Suprapubic skin (tissue), 4 donors: ENCODE data around the gene SF3B1. TPM values are rescaled to one million over a fixed set of nuclear protein-coding genes. Genes with fewer than 3 reads are reported as not detected.
"Not testable (repeated sequence)": the region's sequence is repeated elsewhere in the genome, so short reads cannot be mapped to it uniquely, and the experiment has no call there.

Experiments
- DNase-seq, 2 donors: peaks; one replicate each; pipeline ENCODE4 v3.0.0-alpha.2; 2019; ENCODE audit warnings: low spot score in 2 of 2
- H3K27ac ChIP-seq: fragments of 200-600 bp; sonication (generic); one replicate; pipeline ENCODE4 v1.5.1; 2019
- H3K27me3 ChIP-seq: fragments of 200-600 bp; sonication (generic); one replicate; pipeline ENCODE4 v1.5.1; 2019
- H3K36me3 ChIP-seq: fragments of 200-600 bp; sonication (generic); one replicate; pipeline ENCODE4 v1.5.1; 2019
- H3K4me1 ChIP-seq: fragments of 200-600 bp; sonication (generic); one replicate; pipeline ENCODE4 v1.5.1; 2019
- H3K4me3 ChIP-seq: fragments of 200-600 bp; sonication (generic); one replicate; pipeline ENCODE4 v1.5.1; 2019; ENCODE audit warnings: mild to moderate bottlenecking
- H3K9me3 ChIP-seq: fragments of 200-600 bp; sonication (generic); one replicate; pipeline ENCODE4 v1.5.1; 2019
- CTCF ChIP-seq, 2 donors: fragments of 200-600 bp in 1 of 2; fragments of 450-650 bp in 1 of 2; sonication (generic) in 1 of 2; IDR thresholded peaks; one replicate each; pipeline ENCODE4 v1.5.1; 2016 to 2019; ENCODE audit warnings: antibody characterized with exemption in 2 of 2, mild to moderate bottlenecking in 1 of 2, moderate library complexity in 1 of 2
- EP300 ChIP-seq: sonication (generic); formaldehyde crosslinking; IDR thresholded peaks from one replicate; pipeline ENCODE4 v1.6.1; 2017; ENCODE audit warnings: antibody characterized with exemption
- POLR2A ChIP-seq, 2 donors: fragments of 450-650 bp; IDR thresholded peaks; one replicate each; pipeline ENCODE4 v1.6.1; 2017; ENCODE audit warnings: antibody characterized with exemption in 2 of 2, mild to moderate bottlenecking in 2 of 2, moderate library complexity in 2 of 2
- POLR2AphosphoS5 ChIP-seq, 3 donors: sonication (generic); formaldehyde crosslinking; IDR thresholded peaks; one replicate each; pipeline ENCODE4 v1.6.1; 2017; ENCODE audit warnings: antibody characterized with exemption in 3 of 3
- WGBS: methylation state at CpG from one replicate; pipeline ENCODE4 v1.1.5; 2018; 5-methylcytosine and 5-hydroxymethylcytosine counted together
- total RNA-seq, 4 donors: library from RNA; depleted of rRNA; stranded (reverse); fragments of >200 nt; gene quantifications; one replicate each; pipeline ENCODE4 v1.1.0, GENCODE V29; 2016

Gene SF3B1
- total RNA-seq, 4 donors from 2014 or later, result 216 to 894 (median 222) TPM

DNA sequence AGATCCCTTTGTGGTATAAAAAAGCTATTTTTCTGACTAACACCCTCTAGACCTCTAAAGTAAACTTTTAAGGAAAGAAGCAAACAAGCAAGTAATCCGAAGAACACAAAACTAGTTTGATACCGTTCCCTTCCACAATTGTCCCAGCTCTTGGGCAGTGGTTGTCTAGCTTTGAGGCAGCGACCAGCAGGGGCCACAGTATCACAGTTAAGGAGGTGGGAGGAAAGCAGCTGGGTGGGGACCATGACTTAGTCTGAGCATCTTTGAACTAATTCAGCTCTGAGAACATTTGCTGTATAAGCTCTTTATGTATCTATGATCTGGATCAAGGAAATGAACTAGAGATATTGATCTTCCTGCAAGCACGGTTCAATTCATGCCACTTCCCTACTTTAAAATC is 51.0 kb downstream of the SF3B1 start:
- Histone ChIP-seq H3K27ac (no peak overlapping the region), H3K4me3 (no peak overlapping the region), H3K36me3 (no peaks in the 10 kb centered on the region), H3K9me3 (no peaks in the 10 kb centered on the region), H3K27me3 (no peaks in the 10 kb centered on the region), H3K4me1 (peaks cover 2% of the 10 kb centered on the region)
- WGBS, result 70% methylated on average over 4 of the region's 4 CpGs
- no peak for DNase-seq
- no peak for TF ChIP-seq POLR2A (IDR thresholded peaks at IDR 0.05)
- no peak for TF ChIP-seq CTCF (IDR thresholded peaks at IDR 0.05)
- no peak for TF ChIP-seq POLR2AphosphoS5 (IDR thresholded peaks at IDR 0.05)
- TF ChIP-seq EP300, result no peak

DNA sequence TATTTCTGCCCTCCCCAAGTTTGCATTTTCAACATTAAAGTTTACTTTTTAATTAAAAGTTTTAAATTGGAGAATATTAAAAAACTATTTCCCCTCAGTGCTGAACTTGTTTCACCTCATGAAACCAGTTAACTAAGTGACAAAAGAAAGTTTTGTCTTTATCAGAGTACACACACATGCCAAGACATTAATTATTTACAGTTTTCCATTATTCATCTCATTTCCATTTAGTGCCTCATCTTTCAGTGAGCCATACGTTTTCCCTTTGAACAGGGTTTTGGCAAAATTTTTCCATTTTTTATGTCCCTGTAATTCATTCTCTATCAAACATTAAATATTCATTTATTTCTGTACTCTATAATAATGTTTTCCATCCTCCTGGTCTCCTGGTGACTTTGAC is 53.2 kb downstream of the SF3B1 start:
- Histone ChIP-seq H3K4me1 (peaks cover 9% of the 10 kb centered on the region), H3K27me3 (no peaks in the 10 kb centered on the region), H3K27ac (no peak overlapping the region), H3K36me3 (no peaks in the 10 kb centered on the region), H3K9me3 (no peaks in the 10 kb centered on the region), H3K4me3 (no peak overlapping the region)
- TF ChIP-seq EP300 (no peak), POLR2A (IDR thresholded peaks at IDR 0.05) (no peak), POLR2AphosphoS5 (IDR thresholded peaks at IDR 0.05) (no peak), CTCF (IDR thresholded peaks at IDR 0.05) (no peak)
- WGBS, result 60% methylated on average over 1 of the region's 1 CpG
- DNase-seq, result no peak

- not testable (repeated sequence) for H3K9me3 ChIP-seq, H3K4me3 ChIP-seq, H3K27ac ChIP-seq, DNase-seq, H3K27me3 ChIP-seq, H3K4me1 ChIP-seq, H3K36me3 ChIP-seq
- 92% methylated on average over 5 of the region's 5 CpGs for WGBS
These were observed 54.9 kb downstream of the SF3B1 start for GRCh38 chr2:197379918-197380309.

DNA sequence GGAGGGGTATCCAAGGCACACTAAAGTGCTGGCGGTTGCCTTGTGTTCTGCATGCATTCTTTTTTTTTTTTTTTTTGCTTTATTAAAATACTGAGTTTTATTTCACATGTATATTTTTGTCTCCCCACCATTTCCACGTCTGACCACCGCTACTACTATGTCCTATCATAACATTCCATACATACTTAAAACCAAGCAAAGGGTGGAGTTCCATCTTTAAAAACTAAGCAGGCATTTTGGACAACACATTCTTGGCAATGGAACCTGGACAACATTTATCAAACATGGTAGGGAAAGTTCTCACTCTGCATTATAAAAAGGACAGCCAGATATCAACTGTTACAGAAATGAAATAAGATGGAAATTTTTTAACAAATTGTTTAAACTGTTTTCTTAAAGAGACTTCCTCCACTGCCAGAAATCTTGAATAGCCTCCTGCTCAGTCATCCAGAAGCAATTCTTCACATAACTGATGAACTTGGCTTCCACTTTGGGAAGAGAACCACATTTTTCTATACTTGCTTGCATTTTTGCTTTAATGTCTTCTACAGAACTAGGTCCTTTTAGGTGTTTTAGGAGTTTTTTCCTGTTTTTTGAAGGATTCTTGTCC is 55.4 kb downstream of the SF3B1 start:
- not testable (repeated sequence) for DNase-seq, H3K4me1 ChIP-seq, H3K9me3 ChIP-seq, H3K4me3 ChIP-seq, H3K27ac ChIP-seq, H3K27me3 ChIP-seq, H3K36me3 ChIP-seq
- 35% methylated on average over 3 of the region's 3 CpGs for WGBS

GRCh38 chr2:197378494-197379307 is 56.1 kb downstream of the SF3B1 start:
- TF ChIP-seq CTCF (IDR thresholded peaks at IDR 0.05), result peak; percentile 66 to 79
- TF ChIP-seq EP300, result no peak
- H3K27ac ChIP-seq, result no peak overlapping the region
- no peaks in the 10 kb centered on the region for H3K27me3 ChIP-seq
- DNase-seq, result no peak
- 44% methylated on average over 17 of the region's 17 CpGs for WGBS
- H3K4me1 ChIP-seq, result peaks cover 9% of the 10 kb centered on the region
- H3K36me3 ChIP-seq, result no peaks in the 10 kb centered on the region
- no peaks in the 10 kb centered on the region for H3K9me3 ChIP-seq
- H3K4me3 ChIP-seq, result no peak overlapping the region

DNA sequence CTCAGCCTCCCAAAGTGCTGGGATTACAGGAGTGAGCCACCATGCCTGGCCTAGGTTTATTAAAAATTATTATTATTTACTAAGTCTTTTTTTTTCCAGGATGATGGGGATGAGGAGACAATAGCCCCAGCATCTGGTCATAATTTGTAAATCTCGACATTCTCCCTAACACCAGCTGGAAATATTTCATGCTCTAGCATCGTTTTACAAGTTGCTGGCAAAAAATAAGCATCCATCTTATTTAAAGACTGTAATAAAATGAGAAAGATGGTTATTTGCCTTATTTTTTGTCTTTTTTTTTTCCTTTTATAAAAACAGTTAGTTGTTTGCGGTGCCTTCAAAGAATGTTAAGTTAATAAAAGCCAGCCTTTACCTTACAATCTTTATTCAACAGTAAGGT is 56.7 kb downstream of the SF3B1 start:
- Histone ChIP-seq H3K27me3 (no peaks in the 10 kb centered on the region), H3K27ac (no peak overlapping the region), H3K4me3 (no peak overlapping the region), H3K9me3 (no peaks in the 10 kb centered on the region), H3K36me3 (no peaks in the 10 kb centered on the region), H3K4me1 (peaks cover 9% of the 10 kb centered on the region)
- TF ChIP-seq CTCF (IDR thresholded peaks at IDR 0.05) (no peak), EP300 (no peak), POLR2A (IDR thresholded peaks at IDR 0.05) (no peak), POLR2AphosphoS5 (IDR thresholded peaks at IDR 0.05) (no peak)
- DNase-seq, result no peak
- 45% methylated on average over 3 of the region's 3 CpGs for WGBS
